ENCODE measurements around the gene MARCKSL1.

DNA sequence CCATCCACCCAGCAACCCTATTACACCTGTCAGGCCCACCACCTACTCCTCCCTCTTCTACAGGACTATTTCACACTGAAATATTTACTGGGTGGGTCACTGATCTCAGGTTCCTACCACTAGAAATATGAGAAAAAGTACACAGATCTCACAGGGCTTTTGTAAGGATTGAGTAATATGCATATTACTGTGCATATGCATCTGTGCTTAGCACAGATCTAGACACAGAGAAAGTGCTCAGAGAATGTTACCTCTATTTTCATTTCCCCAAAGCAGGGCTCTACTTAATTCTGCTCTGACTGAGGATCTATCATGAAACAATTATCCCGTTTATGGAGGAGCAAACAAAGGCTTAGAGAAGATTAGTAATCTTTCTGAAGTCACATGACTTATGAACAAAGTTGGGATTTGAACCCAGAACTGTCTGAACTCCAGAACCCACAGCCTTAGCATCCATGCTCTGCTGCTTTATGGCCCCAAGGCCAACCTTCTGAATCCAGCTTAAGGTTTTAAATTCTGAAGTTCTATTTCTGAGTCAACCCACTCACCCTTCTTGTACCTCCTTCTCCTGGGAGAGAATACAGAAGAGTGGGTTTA is 38.1 kb upstream of the MARCKSL1 start:
- TF ChIP-seq, protein P1, sequence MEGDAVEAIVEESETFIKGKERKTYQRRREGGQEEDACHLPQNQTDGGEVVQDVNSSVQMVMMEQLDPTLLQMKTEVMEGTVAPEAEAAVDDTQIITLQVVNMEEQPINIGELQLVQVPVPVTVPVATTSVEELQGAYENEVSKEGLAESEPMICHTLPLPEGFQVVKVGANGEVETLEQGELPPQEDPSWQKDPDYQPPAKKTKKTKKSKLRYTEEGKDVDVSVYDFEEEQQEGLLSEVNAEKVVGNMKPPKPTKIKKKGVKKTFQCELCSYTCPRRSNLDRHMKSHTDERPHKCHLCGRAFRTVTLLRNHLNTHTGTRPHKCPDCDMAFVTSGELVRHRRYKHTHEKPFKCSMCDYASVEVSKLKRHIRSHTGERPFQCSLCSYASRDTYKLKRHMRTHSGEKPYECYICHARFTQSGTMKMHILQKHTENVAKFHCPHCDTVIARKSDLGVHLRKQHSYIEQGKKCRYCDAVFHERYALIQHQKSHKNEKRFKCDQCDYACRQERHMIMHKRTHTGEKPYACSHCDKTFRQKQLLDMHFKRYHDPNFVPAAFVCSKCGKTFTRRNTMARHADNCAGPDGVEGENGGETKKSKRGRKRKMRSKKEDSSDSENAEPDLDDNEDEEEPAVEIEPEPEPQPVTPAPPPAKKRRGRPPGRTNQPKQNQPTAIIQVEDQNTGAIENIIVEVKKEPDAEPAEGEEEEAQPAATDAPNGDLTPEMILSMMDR (IDR thresholded peaks at IDR 0.05; ENCODE audit: insufficient read depth, low read depth, low read length) = no peak
- TF ChIP-seq EZH2 (IDR thresholded peaks at IDR 0.05; ENCODE audit: insufficient read depth, low read length) = no peak
